Left ventricle myocardium inferior (tissue), 1 donor: ENCODE data around the gene PRR11. TPM values are rescaled to one million over a fixed set of nuclear protein-coding genes. Genes with fewer than 3 reads are reported as not detected.

Source experiments
- DNase-seq: peaks from one replicate; pipeline ENCODE4 v3.0.0-alpha.2; 2020
- H3K27ac ChIP-seq: fragments of 200-600 bp; replicated peaks from 2 replicates; pipeline ENCODE4 v1.8.0; 2021
- H3K27me3 ChIP-seq: fragments of 200-600 bp; 2 replicates; pipeline ENCODE4 v1.8.0; 2021; ENCODE audit warnings: low read depth
- H3K36me3 ChIP-seq: fragments of 200-600 bp; 2 replicates; pipeline ENCODE4 v1.8.0; 2021
- H3K4me1 ChIP-seq: fragments of 200-600 bp; 2 replicates; pipeline ENCODE4 v1.8.0; 2021
- H3K4me3 ChIP-seq: fragments of 200-600 bp; 2 replicates; pipeline ENCODE4 v1.8.0; 2021; ENCODE audit warnings: mild to moderate bottlenecking, moderate library complexity
- H3K9me3 ChIP-seq: fragments of 200-600 bp; replicated peaks from 2 replicates; pipeline ENCODE4 v1.8.0; 2021
- CTCF ChIP-seq: fragments of 200-600 bp; IDR thresholded peaks from 2 replicates; pipeline ENCODE4 v1.8.0; 2021; ENCODE audit warnings: antibody characterized with exemption, mild to moderate bottlenecking, borderline replicate concordance
- intact Hi-C: fragments of 100-400 bp; cut with micrococcal nuclease; formaldehyde crosslinking; loops from one replicate; pipeline ENCODE4 v1.11.0; 2022
- microRNA-seq: library from miRNA; unstranded; fragments of <30 nt; microRNA quantifications from one replicate; pipeline ENCODE4 v1.2.0, GENCODE V29; 2020
- total RNA-seq: library from RNA; stranded (reverse); fragmentation: NEBNext Ultra II Directional; extraction: Animal tissue kit (Norgen Biotek cat#: 25700); gene quantifications from one replicate; pipeline ENCODE4 v1.2.1, GENCODE V29; 2021
- donor health status: DM: no; HTN: yes; CAD: no; lungs with severe emphysema.

Gene PRR11
- total RNA-seq, 1 donor from 2014 or later: 1.5 TPM

GRCh38 chr17:59238906-59239305, 83.4 kb downstream of the PRR11 start:
- intact Hi-C loops: no loop called here
- Histone ChIP-seq H3K9me3 (no peaks in the 10 kb centered on the region), H3K27ac (no peak overlapping the region), H3K4me1 (no peaks in the 10 kb centered on the region), H3K4me3 (no peak overlapping the region), H3K27me3 (no peaks in the 10 kb centered on the region), H3K36me3 (no peaks in the 10 kb centered on the region)
- TF ChIP-seq CTCF: no peak
- DNase-seq: no peak

- intact Hi-C loops: no loop called here
Observed at GRCh38 chr17:59244081-59244480, 88.5 kb downstream of the PRR11 start.

More at GRCh38 chr17:59244081-59244480, 88.5 kb downstream of the PRR11 start:
- no peak overlapping the region for H3K4me3 ChIP-seq
- H3K9me3 ChIP-seq: no peaks in the 10 kb centered on the region
- no peak for TF ChIP-seq CTCF
- H3K4me1 ChIP-seq: no peaks in the 10 kb centered on the region
- H3K36me3 ChIP-seq: no peaks in the 10 kb centered on the region
- no peak overlapping the region for H3K27ac ChIP-seq
- no peak for DNase-seq
- H3K27me3 ChIP-seq: no peaks in the 10 kb centered on the region

Small RNA genes within 50 kb of the gene (microRNA-seq; reads per million reads assigned to microRNA genes)
- 98.6 reads per million, percentile 57 among the genes with 10 or more reads in this experiment for gene MIR301A
- gene MIR454: 1,202 reads per million, percentile 86 among the genes with 10 or more reads in this experiment

Other genes starting within 250 kb of the PRR11 start
- 20.9 TPM for gene TRIM37, start 48.9 kb upstream of the PRR11 start, total RNA-seq
- gene SKA2, start 560 bp upstream of the PRR11 start, total RNA-seq: 37.9 TPM
- gene SMG8, start 54.3 kb downstream of the PRR11 start, total RNA-seq: 11.1 TPM
- 2.9 TPM for gene GDPD1, start 64.8 kb downstream of the PRR11 start, total RNA-seq
- gene YPEL2, start 175.9 kb downstream of the PRR11 start, total RNA-seq: 36.3 TPM